ENCODE measurements around the gene ADAP1. TPM values are rescaled to one million over a fixed set of nuclear protein-coding genes. Genes with fewer than 3 reads are reported as not detected.

ADAP1 gene
- 18.6 TPM for total RNA-seq

GRCh38 chr7:954330-955238 lies at the start of gene ADAP1:
Gene ADAP1 (minus strand): TSS chr7:954680. CDS start chr7:954477, 203 bp downstream.

GRCh38 chr7:983004-983615 lies 28.6 kb upstream of the ADAP1 start, which contains the start of gene CYP2W1:
Gene CYP2W1 (plus strand): TSS chr7:983181. CDS start chr7:983212, 31 bp downstream.

GRCh38 chr7:974820-975681 lies 20.6 kb upstream of the ADAP1 start, which contains the start of gene COX19:
Gene COX19 (minus strand): TSS chr7:975549. CDS start chr7:975509, 40 bp downstream.

GRCh38 chr7:876077-876971 lies 78.2 kb downstream of the ADAP1 start, which contains the start of gene GET4:
Gene GET4 (plus strand): TSS chr7:876554. CDS start chr7:876646, 92 bp downstream.

Other genes starting within 250 kb of the ADAP1 start
- gene DNAAF5, start 228.0 kb downstream of the ADAP1 start, total RNA-seq: 32.9 TPM
- 40.8 TPM for gene PRKAR1B, start 227.4 kb downstream of the ADAP1 start, total RNA-seq
- 331 TPM for gene SUN1, start 122.2 kb downstream of the ADAP1 start, total RNA-seq
- gene GET4, start 78.1 kb downstream of the ADAP1 start, total RNA-seq: 53.0 TPM
- 11.7 TPM for gene COX19, start 20.9 kb upstream of the ADAP1 start, total RNA-seq
- 3.0 TPM for gene CYP2W1, start 28.5 kb upstream of the ADAP1 start, total RNA-seq
- 13.1 TPM for gene GPR146, start 89.9 kb upstream of the ADAP1 start, total RNA-seq
- gene GPER1, start 133.4 kb upstream of the ADAP1 start, total RNA-seq: 6.0 TPM
- gene ZFAND2A, start 205.5 kb upstream of the ADAP1 start, total RNA-seq: 23.1 TPM